Lower lobe of right lung (tissue), 2 donors: Measurements from ENCODE around the gene RFX1. TPM values are rescaled to one million over a fixed set of nuclear protein-coding genes. Genes with fewer than 3 reads are reported as not detected.
"Not testable (repeated sequence)": the region's sequence is repeated elsewhere in the genome, so short reads cannot be mapped to it uniquely, and the experiment has no call there.

Experiments used
- ATAC-seq, 2 donors: fragments of 200-7000 bp; cut with Tn5 transposase; one replicate each; pipeline ENCODE4 v1.9.1; 2020 to 2022; ENCODE audit warnings: mild to moderate bottlenecking in 2 of 2, moderate library complexity in 2 of 2
- DNase-seq: peaks from one replicate; pipeline ENCODE4 v3.0.0-alpha.2; 2020
- H3K27ac ChIP-seq: fragments of 200-600 bp; one replicate; pipeline ENCODE4 v1.8.0; 2022
- H3K27me3 ChIP-seq: fragments of 200-600 bp; one replicate; pipeline ENCODE4 v1.8.0; 2022; ENCODE audit warnings: low read depth
- H3K36me3 ChIP-seq: fragments of 200-600 bp; one replicate; pipeline ENCODE4 v1.8.0; 2022; ENCODE audit warnings: mild to moderate bottlenecking
- H3K4me1 ChIP-seq: fragments of 200-600 bp; one replicate; pipeline ENCODE4 v1.8.0; 2022
- H3K4me3 ChIP-seq: fragments of 200-600 bp; one replicate; pipeline ENCODE4 v1.8.0; 2022; ENCODE audit warnings: mild to moderate bottlenecking
- H3K9me3 ChIP-seq: fragments of 200-600 bp; one replicate; pipeline ENCODE4 v1.8.0; 2022
- intact Hi-C: fragments of 100-400 bp; cut with DNase I; formaldehyde crosslinking; loops from one replicate; pipeline ENCODE4 v1.11.0; 2022
- total RNA-seq: library from RNA; stranded (reverse); fragmentation: NEBNext Ultra II Directional; extraction: Animal tissue kit (Norgen Biotek cat#: 25700); gene quantifications from one replicate; pipeline ENCODE4 v1.2.1, GENCODE V29; 2021
- TF ChIP-seq, protein P1 (sequence below): fragments of 200-600 bp; IDR thresholded peaks from one replicate; pipeline ENCODE4 v1.8.0; 2022; ENCODE audit warnings: antibody characterized with exemption, mild to moderate bottlenecking
- donor health status: DM: no; HTN: yes; CAD: no; lungs with severe emphysema.

RFX1 gene
- total RNA-seq, 1 donor from 2014 or later, result 17.8 TPM

DNA sequence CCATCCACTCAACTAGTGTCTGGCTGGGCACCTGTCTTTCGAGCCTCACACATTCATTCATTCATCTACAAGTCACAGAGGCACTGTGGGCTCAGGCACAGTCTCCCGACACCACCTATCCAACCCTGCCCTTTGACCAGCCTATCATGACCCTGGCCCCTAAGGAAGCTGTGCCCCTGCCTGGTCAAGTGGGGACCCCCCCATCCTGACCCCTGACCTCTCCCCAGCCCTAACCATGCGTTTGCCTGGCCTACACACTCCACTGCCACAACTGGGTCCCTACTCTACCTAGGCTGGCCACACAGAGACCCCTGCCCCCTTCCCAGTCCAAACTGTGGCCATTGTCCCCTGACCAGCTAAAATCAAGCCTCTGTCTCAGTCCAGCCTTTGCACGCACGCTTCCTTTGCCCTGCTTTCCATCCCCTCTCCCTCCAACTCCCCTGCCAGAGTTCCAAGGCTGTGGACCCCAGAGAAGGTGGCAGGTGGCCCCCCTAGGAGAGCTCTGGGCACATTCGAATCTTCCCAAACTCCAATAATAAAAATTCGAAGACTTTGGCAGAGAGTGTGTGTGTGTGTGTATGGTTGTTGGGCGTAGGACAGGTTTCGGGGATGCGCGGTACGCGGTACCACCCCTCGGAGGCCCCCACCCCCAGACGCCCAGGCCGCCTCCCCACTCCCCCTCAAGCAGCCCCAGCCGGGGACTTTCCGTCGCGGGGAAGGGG lies 25.0 kb upstream of the RFX1 start:
- Histone ChIP-seq H3K36me3 (no peaks in the 10 kb centered on the region), H3K4me1 (peaks cover 6% of the 10 kb centered on the region), H3K27ac (peak overlapping the region; percentile 95), H3K27me3 (no peaks in the 10 kb centered on the region), H3K9me3 (no peaks in the 10 kb centered on the region), H3K4me3 (peak overlapping the region; percentile 78)
- intact Hi-C loops, result no loop called here
- TF ChIP-seq, protein P1, sequence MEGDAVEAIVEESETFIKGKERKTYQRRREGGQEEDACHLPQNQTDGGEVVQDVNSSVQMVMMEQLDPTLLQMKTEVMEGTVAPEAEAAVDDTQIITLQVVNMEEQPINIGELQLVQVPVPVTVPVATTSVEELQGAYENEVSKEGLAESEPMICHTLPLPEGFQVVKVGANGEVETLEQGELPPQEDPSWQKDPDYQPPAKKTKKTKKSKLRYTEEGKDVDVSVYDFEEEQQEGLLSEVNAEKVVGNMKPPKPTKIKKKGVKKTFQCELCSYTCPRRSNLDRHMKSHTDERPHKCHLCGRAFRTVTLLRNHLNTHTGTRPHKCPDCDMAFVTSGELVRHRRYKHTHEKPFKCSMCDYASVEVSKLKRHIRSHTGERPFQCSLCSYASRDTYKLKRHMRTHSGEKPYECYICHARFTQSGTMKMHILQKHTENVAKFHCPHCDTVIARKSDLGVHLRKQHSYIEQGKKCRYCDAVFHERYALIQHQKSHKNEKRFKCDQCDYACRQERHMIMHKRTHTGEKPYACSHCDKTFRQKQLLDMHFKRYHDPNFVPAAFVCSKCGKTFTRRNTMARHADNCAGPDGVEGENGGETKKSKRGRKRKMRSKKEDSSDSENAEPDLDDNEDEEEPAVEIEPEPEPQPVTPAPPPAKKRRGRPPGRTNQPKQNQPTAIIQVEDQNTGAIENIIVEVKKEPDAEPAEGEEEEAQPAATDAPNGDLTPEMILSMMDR, result no peak
- ATAC-seq (peak in 1 of 2 donors; percentile 1), DNase-seq (no peak)

DNA sequence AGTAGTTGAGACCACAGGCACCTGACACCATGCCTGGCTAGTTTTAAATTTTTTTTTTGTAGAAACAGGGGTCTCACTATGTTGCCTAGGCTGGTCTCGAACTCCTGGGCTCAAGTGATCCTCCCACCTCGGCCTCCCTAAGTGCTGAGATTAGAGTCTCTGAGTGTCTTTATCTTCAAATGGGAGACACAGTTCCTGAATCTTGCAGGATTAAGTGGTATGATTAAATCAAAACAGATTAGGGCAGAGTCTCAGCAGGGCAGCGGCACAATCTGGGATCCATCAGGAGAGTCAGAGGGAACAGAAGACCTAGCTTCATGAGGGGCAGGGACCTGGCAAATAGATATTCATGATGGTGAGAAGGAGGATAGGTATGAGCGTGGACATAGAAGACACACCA lies 22.8 kb upstream of the RFX1 start:
- intact Hi-C loops, result no loop called here
- ATAC-seq (no peak), DNase-seq (no peak)
- H3K4me3 ChIP-seq, result no peak overlapping the region
- TF ChIP-seq, protein P1, result no peak
- H3K27me3 ChIP-seq, result no peaks in the 10 kb centered on the region
- no peaks in the 10 kb centered on the region for H3K36me3 ChIP-seq
- no peak overlapping the region for H3K27ac ChIP-seq
- H3K9me3 ChIP-seq, result no peaks in the 10 kb centered on the region
- H3K4me1 ChIP-seq, result peaks cover 8% of the 10 kb centered on the region

DNA sequence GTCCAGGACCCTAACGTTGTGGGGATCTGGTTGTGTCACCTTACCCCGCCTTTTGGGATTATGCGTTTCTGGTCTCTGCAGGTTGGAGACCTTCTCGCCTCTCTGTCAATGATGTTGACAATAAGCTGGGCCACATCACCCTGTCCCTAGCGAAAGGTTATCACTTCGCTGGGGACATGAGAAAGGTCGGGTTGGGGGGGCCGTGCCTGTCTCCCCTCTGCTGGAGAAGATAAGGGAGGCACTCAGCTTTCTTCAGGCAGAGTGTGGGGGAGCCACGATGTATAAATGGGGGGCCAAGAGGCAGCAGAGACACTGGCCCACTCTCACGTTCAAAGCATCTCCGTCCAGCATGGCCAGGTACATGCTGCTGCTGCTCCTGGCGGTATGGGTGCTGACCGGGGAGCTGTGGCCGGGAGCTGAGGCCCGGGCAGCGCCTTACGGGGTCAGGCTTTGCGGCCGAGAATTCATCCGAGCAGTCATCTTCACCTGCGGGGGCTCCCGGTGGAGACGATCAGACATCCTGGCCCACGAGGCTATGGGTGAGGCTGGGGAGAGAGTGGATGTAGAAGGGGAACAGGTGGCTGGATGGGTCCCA lies 21.8 kb upstream of the RFX1 start, which contains the start of gene RLN3:
Gene RLN3 (plus strand): TSS at position 293 of the 595 bp plus-strand sequence. CDS start 57 bp downstream, at position 350.
- no peak within 1 kb of the TSS for H3K27ac ChIP-seq
- no peak within 1 kb of the TSS for H3K4me3 ChIP-seq
- H3K9me3 ChIP-seq, result no peaks in the 10 kb centered on the region
- H3K4me1 ChIP-seq, result peaks cover 17% of the 10 kb centered on the region
- H3K36me3 ChIP-seq, result no peaks in the 10 kb centered on the region
- TF ChIP-seq, protein P1, result no peak
- DNase-seq, result no peak
- H3K27me3 ChIP-seq, result no peaks in the 10 kb centered on the region
- no peak for ATAC-seq
- intact Hi-C loops, result no loop called here

DNA sequence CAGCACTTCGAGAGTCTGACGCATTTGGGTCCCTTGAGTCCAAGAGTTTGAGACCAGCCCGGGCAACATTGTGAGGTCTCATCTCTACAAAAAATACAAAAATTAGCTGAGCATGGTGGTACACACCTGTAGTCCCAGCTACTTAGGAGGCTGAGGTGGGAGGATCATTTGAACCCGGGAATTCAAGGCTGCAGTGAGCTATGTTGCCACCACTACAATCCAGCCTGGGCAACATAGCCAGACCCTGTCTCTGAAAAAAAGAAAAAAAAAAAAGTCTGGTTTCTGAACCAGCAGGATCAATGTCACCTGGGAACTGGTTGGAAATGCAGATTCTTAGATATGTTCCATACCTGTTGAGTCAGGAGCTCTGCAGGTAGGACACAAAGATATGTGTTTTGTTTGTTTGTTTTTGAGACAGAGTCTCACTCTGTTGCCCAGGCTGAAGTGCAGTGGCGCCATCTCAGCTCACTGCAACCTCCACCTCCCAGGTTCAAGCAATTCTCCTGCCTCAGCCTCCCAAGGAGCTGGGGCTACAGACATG lies 20.6 kb upstream of the RFX1 start:
- DNase-seq, H3K9me3 ChIP-seq, H3K27ac ChIP-seq, H3K27me3 ChIP-seq, H3K36me3 ChIP-seq, ATAC-seq, H3K4me3 ChIP-seq, intact Hi-C loops: not testable (repeated sequence)
- H3K4me1 ChIP-seq, result peaks cover 17% of the 10 kb centered on the region

DNA sequence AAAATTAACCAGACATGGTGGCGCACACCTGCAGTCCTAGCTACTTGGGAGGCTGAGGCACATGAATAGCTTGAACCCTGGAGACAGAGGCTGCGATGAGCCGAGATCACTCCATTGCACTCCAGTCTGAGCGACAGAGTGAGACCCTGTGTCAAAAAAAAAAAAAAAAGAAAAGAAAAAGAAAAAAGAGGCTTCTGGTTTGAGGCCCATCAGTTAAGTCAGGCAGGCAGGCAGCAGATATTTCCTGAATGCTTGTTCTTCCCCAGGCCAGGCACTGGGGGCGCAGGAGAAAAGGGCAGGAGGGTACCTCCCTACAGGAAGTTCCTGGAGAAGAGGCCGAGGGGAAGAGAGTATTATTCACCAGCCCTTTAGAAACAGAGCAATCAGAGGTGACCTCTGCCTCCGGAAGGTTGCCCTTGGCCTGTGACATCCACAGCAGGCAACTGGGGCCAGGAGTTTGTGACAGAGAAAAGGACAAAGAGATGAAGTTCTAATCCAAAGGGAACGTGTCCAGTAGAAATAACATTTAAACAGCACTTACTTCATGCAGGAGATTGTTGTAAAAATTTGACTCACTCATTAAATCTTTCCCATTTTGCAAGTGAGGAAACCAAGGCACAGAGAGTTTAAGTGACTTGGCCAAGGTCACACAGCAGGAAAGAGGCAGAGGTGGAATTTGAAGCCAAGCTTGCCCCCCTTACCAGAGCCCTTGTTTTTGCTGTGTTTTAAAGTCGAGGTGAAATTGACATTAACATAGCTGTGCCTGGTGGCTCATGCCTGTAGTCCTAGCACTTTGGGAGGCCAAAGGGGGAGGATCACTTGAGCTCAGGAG lies 17.5 kb upstream of the RFX1 start:
- ATAC-seq (peak; percentile 78 to 84), DNase-seq (peak; percentile 63)
- no peak overlapping the region for H3K4me3 ChIP-seq
- peaks cover 17% of the 10 kb centered on the region for H3K4me1 ChIP-seq
- H3K27ac ChIP-seq, result peak overlapping the region; percentile 68
- intact Hi-C loops, result no loop called here
- no peaks in the 10 kb centered on the region for H3K36me3 ChIP-seq
- H3K9me3 ChIP-seq, result no peaks in the 10 kb centered on the region
- TF ChIP-seq, protein P1, result peak; percentile 54
- no peaks in the 10 kb centered on the region for H3K27me3 ChIP-seq
